Jurkat, Clone E6-1 (cell line): ENCODE data around the gene NEURL3.
A peak's percentile ranks its signal among the peaks of the same experiment; 100 is the strongest.
"Not testable (repeated sequence)": the region's sequence is repeated elsewhere in the genome, so short reads cannot be mapped to it uniquely, and the experiment has no call there.

ENCODE experiments used
- DNase-seq: peaks from one replicate; pipeline ENCODE4 v3.0.0-alpha.2; 2011; ENCODE audit warnings: low read depth, low spot score
- H3K4me3 ChIP-seq: 2 replicates; pipeline ENCODE4 v1.5.1; 2011; ENCODE audit warnings: mild to moderate bottlenecking, low read length, control low read depth, moderate library complexity

Gene NEURL3

GRCh38 chr2:96495982-96496629 lies 9.1 kb downstream of the NEURL3 start:
- no peak overlapping the region for H3K4me3 ChIP-seq
- no peak for DNase-seq

DNA sequence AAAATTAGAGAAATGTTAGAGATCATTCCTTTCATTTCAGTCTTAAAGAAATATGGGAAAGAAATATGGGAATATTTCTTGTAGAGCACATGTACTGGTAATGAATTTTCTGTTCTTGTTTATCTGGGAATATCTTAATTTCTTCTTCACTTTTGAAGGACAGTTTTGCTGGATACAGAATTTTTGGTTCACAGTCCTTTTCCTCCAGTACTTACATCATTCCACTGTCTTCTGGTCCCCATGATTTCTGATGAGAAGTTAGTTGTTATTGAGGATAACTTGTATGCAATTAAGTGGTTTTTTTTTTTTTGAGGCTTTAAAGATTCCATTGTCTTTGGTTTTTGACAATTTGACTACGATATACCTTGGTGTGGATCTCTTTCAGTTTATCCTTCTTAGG lies 11.0 kb downstream of the NEURL3 start:
- no peak for DNase-seq
- H3K4me3 ChIP-seq, result no peak overlapping the region

GRCh38 chr2:96493072-96493471 lies 12.1 kb downstream of the NEURL3 start:
- no peak for DNase-seq
- H3K4me3 ChIP-seq, result no peak overlapping the region

DNA sequence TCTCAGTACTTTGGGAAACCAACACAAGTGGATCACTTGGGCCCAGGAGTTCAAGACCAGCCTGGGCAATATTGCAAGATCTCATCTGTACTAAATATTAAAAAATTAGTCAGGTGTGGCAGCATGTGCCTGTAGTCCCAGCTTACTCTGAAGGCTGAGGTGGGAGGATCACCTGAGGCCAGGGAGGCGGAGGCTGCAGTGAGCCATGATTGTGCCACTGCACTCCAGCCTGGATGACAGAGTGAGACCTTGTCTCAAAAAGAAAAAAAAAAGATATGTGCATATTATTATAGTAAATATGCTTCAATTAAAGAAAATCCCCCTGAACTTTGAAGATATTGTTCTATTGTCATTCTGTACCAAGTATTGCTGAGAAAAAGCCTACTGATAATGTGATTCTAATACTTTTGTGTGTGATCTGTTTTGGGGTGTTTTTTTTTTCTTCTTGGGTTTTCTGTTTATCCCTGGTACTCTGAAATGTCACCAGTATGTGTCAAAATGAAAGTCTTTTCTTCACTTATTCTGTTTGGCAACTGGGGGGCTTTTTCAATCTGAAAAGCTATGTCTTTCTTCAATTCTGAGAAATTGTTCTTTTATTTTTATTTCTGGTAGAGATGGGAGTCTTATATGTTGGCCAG lies 13.2 kb downstream of the NEURL3 start:
- H3K4me3 ChIP-seq, result no peak overlapping the region
- no peak for DNase-seq

DNA sequence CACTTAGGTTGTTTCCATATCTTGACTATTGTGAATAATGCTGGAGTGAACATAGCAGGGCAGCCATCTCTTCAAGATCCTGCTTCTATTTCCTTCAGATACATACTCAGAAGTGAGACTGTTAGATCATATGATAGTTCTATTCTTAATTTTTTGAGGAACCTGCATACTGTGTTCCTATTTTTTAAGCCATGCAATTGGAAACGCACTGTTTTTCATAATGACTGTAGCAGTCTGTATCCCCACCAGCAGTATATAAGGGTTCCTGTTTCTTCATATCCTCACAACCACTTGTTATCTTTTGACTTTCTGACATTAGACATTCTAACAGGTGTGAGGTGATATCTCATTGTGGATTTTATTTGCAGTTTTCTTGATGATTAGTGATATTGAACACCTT lies 15.5 kb downstream of the NEURL3 start:
- DNase-seq, result no peak
- no peak overlapping the region for H3K4me3 ChIP-seq

- H3K4me3 ChIP-seq, result no peak overlapping the region
- DNase-seq, result no peak
Measured at GRCh38 chr2:96489261-96489660, 15.9 kb downstream of the NEURL3 start.

DNA sequence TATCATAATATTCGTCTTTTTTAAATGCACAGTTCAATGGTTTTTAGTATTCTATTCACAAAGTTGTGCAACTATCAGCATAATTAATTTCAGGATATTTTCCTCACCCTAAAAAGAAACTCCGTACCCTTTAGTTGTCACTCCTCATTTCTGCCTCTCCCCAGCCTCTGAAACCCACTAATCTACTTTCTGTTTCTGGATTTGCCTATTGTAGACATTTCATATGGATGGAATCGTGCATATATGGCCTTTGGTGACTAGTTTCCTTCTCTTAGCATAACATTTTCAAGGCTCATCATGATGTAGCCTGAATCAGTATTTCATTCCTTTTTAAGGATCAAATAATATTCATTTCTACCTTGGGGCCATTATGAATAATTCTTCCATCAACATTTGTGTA lies 18.5 kb downstream of the NEURL3 start:
- H3K4me3 ChIP-seq, result no peak overlapping the region
- DNase-seq, result no peak

DNA sequence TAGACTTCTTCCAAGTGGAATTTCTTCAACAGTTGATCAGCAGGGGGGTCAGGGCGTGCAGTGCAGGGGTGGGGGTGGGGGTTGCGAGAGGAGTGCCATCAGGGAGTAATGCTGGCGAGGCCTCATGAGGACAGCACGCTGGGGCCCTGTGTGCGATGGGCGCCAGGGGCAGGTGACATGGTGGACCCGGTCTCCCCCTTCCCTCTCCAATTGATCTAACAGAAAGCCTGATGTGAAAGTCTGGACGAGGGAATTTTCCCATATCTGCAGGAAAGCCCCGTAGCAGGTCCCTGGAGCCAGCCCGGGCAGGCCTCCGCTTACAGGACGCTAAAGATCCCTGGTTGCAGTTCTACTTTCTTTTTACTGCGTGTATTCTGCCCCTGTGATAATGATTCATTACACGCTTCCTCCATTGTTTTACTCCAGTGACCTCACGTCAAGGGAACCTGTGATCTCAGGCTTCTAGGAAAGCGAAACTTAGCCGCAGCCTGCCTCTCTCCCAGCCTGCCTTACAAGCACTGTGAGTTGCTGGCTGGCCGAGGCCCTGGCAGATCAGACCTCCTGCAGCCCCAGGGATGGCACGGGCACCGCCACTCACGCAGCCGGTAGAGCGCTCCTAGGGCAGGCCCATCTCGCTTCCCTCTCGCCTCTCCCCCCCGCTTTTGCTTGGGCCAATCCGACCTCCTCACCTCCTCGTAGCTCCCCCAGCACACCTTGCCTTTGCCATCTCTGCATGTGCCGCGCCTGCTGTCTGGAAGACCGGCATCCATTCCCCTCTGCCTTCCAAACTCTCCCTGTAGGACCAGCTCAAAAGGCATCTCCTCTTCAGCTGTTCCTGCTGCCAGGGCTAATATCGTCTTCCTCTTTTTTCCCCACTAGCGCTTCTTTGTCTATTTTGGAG lies 19.2 kb downstream of the NEURL3 start:
- no peak overlapping the region for H3K4me3 ChIP-seq

DNA sequence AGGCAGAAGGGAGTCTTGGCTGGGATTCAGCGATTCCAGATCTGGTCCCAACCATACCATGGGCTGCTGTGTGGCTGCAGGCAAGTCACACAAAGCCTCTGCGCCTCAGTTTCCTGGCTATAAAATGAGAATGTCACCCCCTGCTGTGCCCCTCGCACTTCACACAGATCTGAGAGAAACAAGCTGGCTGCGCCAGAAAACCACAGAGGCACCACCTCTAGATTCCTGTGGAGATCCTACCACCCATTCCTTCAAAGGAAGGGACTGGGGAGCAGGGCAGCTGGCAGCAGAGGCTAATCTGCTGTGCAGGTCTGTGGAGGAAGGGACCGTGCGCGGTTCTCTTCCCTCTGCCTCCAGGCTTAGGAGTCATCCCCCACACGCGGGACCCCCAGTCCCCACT lies 19.8 kb downstream of the NEURL3 start:
- DNase-seq, result peak; percentile 24
- no peak overlapping the region for H3K4me3 ChIP-seq

More for the DNA sequence above, 19.2 kb downstream of the NEURL3 start:
- no peak for DNase-seq

- DNase-seq, result no peak
- H3K4me3 ChIP-seq, result no peak overlapping the region
Measured at GRCh38 chr2:96484091-96484490, 21.1 kb downstream of the NEURL3 start.

- no peak overlapping the region for H3K4me3 ChIP-seq
- no peak for DNase-seq
Measured at GRCh38 chr2:96477458-96477857, 27.7 kb downstream of the NEURL3 start.

DNA sequence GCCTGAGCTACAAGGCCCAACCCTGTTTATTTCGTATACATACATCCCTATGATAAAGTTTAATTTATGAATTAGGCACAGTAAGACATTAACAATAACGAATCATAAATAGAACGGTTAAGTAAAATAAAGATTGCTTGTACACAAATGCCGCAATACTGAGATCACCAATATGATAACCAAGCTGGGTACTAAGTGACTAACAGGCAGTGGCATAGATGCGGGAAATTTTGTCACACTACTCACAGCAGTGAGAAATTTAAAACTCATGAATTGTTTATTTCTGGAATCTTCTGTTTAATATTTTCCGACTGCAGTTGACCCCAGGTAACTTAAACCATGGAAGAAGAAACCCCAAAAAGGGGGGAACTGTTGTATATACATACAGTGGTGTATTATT lies 33.4 kb downstream of the NEURL3 start:
- DNase-seq, result no peak
- no peak overlapping the region for H3K4me3 ChIP-seq

DNA sequence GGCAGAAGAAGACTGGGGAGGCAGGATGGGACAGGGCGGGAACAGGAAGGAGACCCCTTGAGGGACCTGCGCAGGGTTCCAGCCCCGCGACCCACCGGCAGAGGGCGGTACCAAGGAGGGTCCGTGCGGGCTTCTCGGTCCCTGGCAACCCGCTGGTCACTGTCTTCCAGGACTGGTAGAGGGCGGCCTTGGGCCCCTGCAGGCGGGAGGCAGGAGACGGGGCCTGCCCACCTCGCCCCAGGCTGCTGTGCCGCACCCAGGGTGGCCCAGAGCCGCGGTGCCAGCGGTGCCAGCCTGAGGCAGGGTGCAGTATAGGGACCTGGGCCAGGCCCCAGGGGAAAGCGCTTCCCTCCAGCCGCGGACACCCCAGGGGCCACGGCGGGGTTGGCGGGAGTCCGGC lies 34.5 kb downstream of the NEURL3 start:
- no peak overlapping the region for H3K4me3 ChIP-seq
- DNase-seq, result no peak

- no peak overlapping the region for H3K4me3 ChIP-seq
- no peak for DNase-seq
Measured at GRCh38 chr2:96470109-96470508, 35.0 kb downstream of the NEURL3 start.

DNA sequence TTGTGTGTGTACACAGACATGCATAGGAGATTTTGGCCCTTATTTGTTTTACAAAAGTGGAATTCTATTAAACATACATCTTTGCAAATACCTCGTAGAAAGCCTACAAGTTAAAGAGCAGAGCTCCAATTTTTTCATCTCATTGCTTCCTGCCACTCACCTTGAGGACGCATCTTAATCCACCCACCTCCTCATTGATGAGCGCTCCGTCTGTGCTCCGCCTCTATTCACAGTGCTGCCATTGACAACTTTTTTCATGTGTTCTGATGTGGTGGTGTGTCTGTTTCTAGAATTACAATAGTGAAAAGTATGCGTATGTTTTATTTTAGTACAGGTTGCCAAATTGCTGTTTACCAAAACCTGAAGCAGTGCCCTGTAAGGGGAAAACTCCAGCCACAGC lies 36.3 kb downstream of the NEURL3 start:
- no peak for DNase-seq
- H3K4me3 ChIP-seq, result no peak overlapping the region

GRCh38 chr2:96464651-96465050 lies 40.5 kb downstream of the NEURL3 start:
- DNase-seq, result no peak

GRCh38 chr2:96464061-96464460 lies 41.1 kb downstream of the NEURL3 start:
- no peak overlapping the region for H3K4me3 ChIP-seq
- no peak for DNase-seq

More at GRCh38 chr2:96464651-96465050, 40.5 kb downstream of the NEURL3 start:
- no peak overlapping the region for H3K4me3 ChIP-seq

- no peak overlapping the region for H3K4me3 ChIP-seq
- DNase-seq, result no peak
Measured at GRCh38 chr2:96463119-96463518, 42.0 kb downstream of the NEURL3 start.

DNA sequence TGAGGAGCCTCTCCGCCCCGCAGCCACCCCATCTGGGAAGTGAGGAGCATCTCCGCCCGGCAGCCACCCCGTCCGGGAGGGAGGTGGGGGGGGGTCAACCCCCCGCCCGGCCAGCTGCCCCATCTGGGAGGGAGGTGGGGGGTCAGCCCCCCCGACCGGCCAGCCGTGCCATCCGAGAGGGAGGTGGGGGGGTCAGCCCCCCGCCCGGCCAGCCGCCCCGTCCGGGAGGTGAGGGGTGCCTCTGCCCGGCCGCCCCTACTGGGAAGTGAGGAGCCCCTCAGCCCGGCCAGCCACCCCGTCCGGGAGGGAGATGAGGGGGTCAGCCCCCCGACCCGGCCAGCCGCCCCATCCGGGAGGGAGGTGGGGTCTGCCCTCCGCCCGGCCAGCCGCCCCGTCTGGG lies 43.5 kb downstream of the NEURL3 start:
- not testable (repeated sequence) for H3K4me3 ChIP-seq, DNase-seq

DNA sequence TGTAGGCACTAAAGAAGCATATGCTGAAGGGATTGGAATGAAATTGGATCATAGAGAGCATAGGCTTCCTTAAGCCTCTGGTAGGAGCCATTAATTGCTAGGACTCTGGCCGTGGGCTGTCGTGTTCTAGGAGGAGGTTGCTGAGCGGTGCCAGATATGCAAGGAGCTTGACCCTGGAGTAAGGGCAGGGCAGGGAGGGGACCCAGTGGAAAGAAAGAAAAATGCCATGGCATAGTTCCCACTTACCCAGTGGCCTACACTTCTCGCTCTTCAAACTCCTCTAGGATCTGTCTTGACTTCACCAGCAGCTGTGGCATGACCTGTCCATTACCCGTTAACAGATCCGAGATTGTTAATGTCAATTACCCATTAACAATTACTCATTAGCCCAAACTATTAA lies 53.1 kb downstream of the NEURL3 start:
- no peak for DNase-seq

More for the DNA sequence above, 53.1 kb downstream of the NEURL3 start:
- no peak overlapping the region for H3K4me3 ChIP-seq
